Forelimb muscle (tissue), 1 donor: ENCODE results near the gene BPI. TPM values are rescaled to one million over a fixed set of nuclear protein-coding genes. Genes with fewer than 3 reads are reported as not detected.
"Not testable (repeated sequence)": the region's sequence is repeated elsewhere in the genome, so short reads cannot be mapped to it uniquely, and the experiment has no call there.

Experiments
- DNase-seq: peaks from one replicate; pipeline ENCODE4 v3.0.0-alpha.2; 2013; ENCODE audit warnings: low read depth
- polyA plus RNA-seq: library from polyadenylated mRNA; unstranded; fragments of 120-200 nt; gene quantifications from one replicate; pipeline ENCODE4 v1.2.1, GENCODE V29; 2013; ENCODE audit not compliant: insufficient read length

The BPI gene
- polyA plus RNA-seq, 1 donor: 0.66 TPM

DNA sequence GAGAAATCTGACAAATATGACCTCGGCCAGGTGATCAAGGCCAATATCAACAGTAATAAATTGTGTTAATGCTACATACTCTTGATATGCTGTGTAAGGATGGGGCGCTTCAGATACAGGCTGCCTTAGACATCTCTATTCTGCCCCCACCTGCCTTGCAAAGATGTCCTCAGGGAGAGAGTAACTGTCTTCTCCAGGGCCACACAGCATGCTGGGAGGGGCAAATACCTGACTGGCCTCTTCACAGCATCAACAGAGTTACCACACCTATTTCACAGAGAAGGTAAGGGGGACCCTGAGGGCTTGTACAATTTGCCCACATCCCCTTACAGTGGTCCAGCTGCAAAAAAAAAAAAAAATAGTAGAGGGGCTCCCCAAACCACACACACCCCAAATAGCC lies 26.3 kb upstream of the BPI start:
- no peak for DNase-seq

DNA sequence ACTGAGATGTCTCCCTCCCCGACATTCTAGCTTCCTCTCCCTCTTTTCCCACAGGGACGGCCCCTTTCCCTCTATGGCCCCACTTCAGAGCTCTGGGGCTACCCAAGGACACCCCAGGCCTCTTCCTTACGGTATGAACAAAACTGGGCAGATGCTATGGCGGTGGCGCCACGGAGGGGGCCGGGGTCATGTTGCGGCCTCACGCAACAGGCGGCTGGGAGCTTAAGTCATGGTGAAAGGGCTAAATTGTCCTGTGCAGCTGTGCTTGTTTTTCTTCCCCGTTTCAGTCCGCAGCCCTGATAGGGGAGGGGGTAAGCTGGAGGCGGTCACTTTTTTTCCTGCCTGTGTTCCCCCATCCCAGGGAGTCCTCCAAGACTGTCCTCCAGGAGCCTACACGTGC lies 25.8 kb upstream of the BPI start:
- DNase-seq: no peak

DNA sequence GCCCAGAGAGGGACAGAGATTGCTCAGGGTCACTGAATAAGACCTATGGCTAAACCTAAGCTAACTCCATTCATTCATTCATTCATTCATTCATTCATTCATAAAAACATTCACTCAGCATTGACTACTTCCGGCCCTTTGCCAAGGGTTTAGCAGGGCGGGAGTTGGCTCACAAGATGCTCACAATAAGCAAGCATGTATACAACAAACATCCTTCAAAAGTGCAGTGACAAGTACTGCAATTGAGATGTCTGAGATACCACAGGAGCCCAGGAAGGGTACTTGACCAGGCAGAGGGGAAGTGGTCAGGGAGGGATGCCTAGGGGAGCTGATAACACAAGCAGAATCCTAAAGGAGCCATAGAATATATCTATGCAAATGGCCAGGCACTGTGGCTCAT lies 25.2 kb upstream of the BPI start:
- no peak for DNase-seq

DNA sequence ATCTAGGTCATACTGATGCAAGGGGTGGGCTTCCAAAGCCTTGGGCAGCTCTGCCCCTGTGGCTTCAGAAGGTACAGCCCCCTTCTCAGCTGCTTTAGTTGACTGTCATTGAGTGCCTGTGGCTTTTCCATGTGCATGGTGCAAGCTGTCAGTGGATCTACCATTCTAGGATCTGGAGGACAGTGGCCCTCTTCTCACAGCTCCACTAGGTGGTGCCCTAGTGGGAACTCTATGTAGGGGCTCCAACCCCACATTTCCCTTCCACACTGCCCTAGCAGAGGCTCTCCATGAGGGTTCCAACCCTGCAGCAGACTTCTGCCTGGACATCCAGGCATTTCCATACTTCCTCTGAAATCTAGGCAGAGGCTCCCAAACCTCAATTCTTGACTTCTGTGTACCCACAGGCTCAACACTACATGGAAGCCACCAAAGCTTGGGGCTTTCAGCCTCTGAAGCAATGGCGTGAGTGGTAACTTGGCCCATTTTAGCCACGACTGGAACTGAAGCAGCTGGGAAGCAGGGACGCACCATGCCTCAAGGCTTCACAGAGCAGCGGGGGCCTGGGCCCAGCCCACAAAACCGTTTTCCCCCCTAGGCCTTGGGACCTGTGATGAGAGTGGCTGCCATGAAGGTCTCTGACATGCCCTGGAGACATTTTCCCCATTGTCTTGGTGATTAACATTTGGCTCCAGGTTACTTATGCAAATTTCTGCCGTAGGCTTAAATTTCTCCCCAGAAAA lies 22.6 kb upstream of the BPI start:
- DNase-seq: not testable (repeated sequence)

DNA sequence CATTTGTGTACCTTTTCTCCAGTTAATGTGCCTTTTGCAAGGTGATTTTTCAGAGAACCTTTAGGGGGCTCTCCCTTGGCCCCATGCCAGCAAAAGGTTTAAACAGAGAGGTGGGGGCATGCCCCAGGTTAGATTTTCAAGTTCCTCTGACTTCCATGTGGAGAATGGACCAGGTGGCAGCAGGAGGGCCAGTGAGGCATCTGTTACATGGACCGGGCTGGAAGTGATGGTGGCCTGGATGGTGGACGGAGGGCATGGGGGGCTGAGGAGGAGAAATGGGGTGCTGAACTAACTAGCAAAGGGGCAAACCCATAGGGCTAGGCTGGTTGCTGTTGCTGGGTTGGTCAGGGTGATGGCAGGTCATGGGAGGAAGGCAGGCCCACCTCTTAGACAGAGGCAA lies 20.7 kb upstream of the BPI start:
- no peak for DNase-seq

DNA sequence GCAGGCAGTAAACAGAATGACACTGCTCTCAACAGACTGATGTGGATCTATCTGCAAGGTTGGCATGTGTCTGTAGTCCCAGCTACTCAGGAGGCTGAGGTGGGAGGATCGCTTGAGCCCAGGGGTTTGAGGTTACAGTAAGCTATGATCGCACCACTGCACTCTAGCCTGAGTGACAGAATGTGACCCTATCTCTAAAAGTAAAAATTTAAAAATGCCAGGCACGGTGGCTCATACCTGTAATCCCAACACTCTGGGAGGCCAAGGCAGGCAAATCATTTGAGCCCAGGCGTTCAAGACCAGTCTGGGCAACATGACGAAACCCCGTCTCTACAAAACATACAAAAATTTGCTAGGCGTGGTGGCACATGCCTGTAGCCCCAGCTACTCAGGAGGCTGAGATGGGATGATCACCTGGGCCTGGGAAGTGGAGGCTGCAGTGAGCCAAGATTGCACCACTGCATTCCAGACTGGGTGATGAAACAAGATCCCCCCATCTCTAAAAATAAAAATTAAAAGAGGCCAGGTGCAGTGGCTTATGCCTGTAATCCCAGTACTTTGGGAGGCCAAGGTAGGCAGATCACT lies 19.8 kb upstream of the BPI start:
- DNase-seq: not testable (repeated sequence)

DNA sequence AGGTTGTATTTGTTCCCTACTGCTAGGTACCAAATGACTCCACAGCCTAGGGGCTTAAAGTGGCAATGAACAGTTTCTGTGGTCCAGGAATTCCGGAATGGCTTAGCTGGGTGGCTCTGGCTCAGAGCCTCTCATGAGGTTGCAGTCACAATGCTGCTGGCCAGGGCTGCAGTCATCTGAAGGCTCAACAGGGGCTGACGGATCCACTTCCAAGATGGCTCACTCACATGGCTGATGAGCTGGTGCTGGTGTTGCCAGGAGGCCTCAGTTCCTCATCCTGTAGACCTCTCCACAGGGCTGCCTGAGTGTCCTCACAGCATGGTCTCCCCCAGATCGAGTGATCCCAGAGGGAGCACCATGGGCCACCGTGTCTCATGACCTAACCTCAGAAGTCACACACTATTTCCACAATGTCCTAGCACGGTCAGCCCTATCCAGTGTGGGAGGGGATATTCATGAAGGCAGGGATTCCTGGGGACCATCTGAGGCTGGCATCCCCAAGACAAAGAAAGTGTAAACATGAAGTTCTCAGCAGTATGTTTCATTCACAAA lies 19.0 kb upstream of the BPI start:
- DNase-seq: no peak

DNA sequence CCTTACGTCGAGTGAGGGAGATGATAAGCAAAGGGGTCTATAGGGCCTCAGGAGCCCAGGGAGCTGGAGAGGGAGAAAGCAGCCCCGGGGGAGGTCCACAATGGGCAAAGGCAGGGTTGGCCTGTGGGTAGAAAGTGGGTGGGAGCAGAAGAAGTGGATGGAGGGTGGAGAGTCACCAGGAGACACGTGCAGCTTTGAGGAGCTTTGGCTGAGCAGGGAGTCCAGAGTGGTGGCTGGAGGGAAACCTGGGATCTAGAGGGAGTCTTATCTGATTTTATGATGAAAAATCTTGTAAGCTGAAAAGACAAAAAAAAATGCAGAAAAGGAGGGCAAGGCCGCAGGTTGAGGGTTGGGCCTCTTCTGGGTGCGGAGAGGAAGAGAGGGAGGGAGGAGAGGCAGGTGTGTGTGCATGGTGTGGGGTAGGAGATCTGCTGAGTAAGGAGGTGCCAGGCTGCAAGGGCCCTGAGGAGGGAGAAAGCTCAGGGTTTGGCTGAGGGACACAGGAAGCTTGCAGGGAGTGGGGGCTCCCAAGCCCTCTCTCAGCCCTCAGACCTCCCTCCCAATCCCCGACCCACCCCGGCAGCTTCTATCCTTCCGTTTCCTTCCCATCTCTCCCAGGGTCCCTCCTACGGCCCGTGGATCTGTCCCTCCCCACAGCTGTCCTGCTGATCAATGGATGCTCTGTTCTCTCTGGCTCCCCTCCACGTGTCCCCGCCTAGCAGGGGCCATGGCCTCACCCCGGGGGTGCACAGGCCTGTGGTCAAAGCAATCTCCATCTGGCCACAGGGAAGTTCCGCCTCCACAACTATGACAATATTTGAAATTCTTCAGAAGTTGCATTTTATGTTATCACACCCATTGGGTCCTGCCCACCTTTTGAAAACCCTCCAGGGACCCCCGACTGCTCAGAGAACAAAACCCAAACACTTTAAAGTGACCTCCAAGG lies 17.1 kb upstream of the BPI start:
- no peak for DNase-seq

DNA sequence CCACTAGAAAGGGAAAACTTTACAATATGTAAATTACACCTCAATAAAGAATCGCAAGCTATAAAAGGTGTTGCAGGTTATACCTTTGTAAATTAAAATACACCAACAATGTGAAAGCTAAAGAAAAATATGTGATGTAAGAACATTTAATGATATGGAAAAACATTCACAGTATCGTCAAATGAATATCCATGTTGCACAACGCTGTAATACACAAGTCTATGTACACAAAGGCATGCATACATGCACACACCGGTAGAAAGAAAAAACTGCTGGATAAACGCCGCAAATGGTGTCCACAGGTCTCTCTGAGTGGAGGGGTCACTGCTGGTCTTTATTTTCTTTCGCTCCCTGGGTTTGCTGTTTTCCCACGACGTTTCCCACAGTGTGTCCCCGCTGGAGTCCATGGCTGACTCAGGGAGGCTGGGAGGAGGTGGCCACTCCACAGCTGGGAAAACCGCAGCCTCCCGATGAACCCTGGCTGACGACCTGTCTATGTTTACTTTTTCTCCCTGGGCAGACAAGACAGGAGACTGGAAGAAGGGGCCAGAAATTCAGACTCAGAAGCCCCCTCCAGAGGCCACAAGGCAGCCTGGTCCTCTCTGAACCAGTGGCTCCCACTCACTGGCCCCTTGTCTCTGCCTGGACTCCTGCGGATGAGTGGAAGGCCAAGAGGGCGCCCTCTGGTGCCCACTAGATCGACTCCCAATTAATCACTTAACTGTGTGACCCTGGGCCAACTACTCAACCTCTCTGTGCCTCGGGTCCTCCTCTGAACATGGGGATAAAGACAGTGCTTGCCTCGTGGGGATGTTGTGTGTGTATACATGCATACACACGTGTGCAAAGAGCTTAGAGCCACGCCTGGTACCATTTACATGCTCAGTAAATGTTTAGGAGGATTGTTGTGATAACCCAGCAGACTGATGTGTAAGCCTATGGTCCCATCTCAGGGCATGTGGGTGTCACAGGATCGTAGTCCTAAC lies 12.8 kb upstream of the BPI start:
- no peak for DNase-seq

DNA sequence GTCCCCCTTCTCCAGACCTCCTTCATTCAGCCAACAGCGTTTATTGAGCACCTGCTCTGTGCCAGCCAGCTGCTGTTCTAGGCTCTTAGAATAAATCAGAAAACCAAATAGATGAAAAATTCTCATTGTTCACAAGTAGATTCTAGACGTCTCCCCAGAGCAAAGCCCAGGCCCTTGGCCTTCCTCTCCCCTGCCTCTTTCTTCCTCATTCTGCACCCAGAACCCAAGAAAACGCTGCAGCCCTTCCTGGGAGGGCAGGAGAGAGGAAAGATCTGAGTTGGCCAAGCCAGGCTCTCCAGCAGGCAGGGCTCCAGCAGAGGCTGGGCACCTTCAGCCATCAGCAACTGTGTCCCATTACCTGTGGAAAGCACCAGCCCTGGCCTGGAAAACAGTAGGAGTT lies 12.0 kb upstream of the BPI start:
- DNase-seq: no peak

DNA sequence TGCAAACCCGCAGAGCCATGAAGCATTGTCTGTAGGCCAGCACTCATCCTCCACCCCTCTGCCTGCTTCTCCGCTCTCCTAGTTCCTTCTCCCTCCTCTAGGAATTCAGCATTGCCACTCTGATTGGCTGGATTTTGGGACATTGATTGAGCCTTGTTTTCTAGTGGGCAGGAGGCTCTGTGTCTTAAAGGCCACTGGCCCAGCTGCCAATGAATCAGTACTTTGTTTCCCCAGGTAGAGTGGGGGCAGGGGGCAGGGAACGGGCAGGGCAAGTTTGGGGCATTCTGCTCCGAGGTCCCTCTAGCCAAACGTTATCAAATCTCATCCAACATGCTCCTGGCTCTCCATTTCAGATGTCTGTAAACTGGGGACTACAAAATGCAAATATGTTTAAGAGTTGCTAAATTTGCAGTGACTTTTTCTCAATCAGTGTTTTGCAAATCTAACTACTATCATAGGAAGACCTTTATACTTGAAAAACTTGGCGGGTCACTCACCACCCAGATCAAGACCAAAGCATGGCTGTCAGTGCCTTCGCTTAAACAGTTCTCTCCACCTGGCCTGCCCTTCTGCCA lies 10.4 kb upstream of the BPI start:
- DNase-seq: no peak

DNA sequence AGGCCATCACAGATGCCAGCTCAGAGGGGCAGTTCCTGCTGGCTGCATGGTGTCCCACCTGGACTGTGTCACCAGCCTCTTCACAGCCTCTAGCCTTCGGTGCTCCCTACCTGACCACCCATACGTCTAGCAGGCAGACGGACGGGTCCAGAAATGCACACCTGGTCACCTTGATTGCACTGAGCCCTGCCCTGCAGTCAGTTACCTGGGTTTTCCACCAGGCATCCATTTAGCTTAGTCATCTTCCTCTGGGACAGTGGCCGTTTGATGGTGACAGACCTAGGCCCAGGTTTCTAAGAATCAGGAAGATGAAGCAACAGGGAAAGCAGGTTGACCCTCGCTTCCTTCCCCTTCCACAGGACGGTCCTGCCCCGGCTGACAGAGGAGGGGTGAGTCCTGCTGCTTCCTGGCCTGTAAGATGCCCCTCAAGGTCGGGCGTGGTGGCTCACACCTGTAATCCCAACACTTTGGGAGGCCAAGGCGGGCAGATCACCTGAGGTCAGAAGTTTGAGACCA lies 9.8 kb upstream of the BPI start:
- no peak for DNase-seq

DNA sequence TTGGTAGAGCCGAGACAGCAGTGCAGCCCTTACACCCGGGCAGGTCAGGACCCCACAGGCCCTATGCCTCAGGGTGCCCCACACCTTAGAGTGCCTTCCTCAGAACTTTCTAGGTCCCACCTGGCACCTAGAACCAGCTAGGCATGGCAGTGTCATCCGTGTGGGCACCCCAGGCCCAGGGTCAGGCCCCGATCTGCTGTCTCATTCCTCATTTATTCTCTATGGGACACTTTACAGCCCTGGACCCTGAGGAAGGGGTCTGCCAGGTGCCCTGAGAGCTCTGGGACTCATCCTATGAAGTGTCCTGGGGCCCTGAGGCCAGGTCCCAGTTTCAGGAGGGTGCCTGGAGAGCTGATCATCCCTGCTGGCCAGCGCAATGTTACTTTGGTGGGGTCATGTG lies 8.1 kb upstream of the BPI start:
- DNase-seq: no peak

DNA sequence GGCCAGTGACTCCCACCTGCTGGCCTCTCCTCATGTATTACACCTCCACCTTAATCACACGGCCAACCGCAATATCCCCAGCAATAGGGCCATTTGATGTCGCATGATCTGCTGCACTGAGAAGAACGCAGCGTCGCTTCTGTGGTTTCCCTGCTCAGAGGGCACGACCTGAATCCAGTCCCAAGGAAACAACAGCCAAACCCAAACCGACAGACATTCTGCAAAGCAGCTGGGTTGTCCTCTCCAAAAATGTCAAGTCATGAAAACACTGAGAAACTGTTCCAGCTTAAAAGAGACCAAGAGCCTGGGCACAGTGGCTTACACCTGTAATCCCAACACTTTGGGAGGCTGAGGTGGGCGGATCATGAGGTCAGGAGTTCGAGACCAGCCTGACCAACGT lies 7.5 kb upstream of the BPI start:
- no peak for DNase-seq

DNA sequence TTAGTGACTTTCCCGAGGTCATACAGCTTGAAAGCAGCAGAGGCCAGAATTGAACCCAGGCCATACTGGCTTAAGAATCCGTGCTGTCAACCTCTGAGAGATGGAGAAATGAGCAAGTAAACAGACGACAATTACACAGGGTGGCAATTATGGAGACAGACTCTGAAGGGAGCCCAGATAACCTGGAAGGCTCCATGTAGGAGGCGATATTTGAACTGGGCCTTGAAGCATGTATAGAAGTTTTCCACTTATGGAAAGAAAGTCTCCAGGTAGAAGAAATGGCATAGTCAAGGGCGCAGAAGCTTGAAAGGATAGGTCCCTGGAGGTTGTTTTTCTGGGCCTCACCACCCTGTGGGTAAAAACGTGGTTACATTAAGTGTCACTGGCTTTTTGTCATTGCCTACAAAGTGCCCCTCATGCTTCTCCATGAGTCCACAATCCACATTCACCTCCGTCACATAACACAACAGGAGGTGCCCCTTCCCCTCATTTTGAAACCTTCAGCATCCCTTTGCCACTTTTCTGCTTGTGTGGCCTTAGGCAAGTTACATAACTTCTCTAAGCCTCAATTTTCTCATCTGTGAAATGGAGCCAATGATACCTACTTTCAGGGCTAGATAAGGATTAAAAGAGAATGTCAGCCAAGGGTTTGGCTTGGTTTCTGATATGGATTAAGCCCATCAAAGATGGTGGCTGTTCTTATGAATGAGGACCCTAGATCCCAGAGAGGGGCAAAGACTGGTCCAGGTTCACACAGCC lies 5.9 kb upstream of the BPI start:
- DNase-seq: no peak

DNA sequence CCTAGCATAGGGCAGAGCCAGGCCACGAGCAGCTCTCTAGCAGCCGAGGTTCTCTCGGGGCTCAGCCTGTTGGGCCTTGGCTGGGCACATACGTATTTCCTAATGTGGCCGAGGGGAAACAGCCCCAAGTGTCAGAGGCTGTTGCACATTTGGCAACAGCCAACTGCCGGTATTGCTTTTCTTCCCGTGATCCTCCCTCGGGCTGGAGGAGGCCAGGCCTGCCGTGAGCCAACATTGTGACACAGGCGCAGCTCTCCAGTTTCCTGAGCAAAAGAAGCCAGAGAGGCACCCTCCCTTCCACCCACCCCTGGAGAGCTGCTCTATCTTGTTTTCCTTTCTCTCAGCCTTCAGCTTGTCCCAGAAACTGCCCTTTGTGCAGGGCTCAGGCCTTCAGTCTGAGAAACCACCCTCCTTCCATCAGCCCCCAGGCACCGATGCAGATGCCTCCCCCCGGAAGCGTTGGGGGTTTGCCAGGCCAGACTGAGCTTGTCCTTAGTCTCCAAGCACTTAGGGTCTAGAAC lies 5.1 kb upstream of the BPI start:
- no peak for DNase-seq

DNA sequence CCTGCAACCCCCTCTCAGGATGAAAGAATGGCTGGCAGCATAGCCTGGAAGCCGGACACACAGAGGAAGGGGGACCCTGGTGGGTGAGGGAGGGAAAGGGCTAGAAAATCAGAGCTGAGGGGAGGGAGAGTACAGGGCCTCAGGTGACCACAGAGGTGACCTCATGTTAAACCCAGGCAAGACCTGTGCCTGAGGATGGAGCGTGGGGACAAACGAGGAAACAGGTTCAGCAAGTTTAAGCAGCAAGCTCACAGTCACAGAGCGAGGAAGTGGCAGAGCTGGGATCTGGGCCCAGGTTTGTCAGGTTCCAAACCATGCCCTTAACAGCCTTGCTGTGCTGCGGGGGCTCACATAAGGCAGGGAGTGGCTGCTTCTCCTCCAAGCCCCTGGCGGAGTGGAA lies 4.0 kb upstream of the BPI start:
- no peak for DNase-seq

DNA sequence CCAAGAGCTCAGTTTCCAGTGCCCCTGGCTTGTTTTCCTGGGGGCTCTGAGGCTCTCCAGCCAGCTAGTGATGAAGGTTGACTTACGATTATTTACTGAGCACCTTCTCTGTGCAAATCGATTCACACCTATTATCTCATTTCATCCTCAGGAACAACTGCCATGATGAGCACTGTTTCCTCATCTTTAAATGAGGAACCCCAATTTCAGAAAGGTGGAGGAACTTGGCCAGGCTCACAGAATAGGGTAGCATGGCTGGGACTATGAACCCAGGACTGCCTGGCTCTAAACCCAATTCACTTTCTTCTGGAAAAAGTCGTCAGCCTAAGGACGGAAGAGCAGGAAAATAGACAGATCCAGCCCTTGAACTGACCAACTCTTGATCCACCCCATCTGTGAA lies 3.5 kb upstream of the BPI start:
- DNase-seq: no peak

DNA sequence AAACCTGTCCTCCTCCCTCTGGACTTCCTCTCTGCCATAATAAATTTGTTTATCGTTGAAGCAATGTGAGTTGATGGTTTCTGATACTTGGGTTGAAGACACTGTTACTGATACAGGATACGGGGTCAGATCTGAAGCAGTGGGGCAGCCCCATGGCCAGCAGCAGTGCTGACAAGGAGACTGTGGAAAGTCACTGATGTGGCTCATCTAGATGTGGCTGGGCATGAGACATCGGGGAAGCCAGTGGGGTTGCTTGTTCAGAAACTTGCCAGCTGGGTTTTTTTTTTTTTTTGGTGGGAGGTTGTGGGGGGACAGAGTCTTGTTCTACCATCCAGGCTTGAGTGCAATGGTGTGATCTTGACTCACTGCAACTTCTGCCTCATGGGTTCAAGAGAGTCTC lies 2.6 kb upstream of the BPI start:
- no peak for DNase-seq

DNA sequence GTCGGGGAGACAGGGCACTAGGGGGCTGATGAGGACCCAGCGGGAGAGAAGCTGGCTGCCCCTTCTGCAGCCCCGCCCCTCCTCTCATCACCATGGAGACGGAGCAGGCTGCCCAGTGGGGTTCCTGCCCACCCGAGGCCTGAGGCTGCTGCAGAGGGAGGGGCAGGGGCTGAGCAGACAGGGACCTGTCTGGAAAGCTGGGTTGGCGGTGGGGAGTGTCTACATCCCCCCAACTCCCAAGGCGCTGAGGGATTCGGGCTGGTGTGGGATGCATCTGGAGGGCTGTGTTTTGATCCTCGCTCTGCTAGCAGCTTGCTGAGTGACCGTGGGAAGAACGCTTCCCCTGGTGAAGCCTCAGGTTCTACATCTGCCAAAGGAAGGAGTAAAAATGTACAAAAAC lies 1.2 kb upstream of the BPI start:
- no peak for DNase-seq
